ENCODE data around the gene PEAK1.
"Not testable (repeated sequence)": the region's sequence is repeated elsewhere in the genome, so short reads cannot be mapped to it uniquely, and the experiment has no call there.

The PEAK1 gene

DNA sequence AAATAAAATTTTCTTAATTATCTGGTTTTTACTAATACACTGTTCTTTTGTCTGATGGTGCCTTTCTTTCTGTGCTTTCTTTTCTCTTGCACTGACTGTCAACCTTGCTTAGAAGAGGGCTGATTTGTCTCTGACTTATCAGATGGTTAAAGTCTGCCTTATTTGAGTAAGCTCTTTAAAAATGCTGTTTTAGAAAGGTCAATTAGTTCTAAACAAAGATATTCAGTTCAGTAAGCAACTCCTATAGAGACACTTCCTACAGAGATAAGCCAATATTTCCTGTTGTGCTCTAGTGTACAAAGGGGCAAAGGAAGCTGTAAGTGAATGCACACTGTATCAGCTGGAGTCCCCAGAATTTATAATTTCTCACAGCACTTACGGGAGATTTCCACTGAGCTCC lies 195.6 kb downstream of the PEAK1 start:
- DNase-seq (ENCODE audit: low read depth) = no peak

DNA sequence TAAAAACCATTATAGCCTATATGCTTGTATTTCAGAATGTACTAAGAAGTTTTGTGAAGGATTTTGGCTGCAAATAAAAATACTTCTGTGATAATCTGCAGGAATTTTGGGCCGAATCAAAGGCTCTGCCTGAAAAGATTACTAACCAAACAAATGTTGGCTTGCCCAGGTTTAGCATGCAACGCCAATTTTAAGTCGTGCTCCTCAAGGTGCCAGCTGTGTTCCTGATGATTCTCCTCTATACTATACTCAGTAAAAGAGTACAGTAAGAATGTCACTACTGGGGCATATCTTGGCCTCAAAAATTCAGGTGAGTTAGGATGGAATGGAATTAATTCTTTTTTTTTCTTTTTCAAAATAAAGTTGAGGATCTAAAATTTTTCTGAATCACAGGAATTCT lies 198.2 kb downstream of the PEAK1 start:
- no peak for DNase-seq (ENCODE audit: low read depth)

DNA sequence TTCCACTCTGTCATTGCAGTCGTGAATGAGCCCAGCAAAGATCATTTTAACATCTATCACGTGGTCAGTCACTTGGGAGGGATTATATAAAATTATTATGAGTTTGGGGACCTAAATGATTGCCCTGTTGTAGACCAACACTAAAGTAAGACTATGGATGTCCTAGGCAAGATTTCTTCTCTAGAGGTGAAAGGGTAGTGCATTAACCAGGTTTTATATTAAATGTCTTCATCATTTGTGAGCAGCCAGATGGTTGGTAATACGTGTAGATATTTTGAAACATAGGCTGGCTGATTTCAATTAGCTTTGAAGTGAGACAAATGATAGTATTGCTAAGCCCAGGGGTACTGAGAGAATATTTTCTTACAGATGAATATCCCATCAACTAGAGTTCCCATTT lies 198.7 kb downstream of the PEAK1 start:
- no peak for DNase-seq (ENCODE audit: low read depth)

DNA sequence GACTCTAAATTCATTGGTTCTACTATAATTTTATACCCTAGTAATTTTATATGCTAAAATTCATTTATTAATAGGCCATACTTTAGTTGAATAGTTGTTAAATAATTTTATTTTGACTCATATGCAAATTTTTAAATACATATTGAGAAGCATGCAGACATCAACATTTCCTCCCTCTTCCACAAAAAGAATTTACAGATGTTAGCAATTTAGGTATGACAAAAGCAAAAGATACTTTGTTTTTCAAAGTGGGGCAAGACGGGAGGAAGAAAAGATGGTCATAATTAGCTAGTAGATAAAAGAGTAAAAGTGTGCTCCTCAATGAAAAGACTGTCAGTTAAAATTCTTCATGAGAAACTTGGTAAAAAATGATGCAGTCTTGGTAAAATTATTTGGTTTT lies 200.1 kb downstream of the PEAK1 start:
- no peak for DNase-seq (ENCODE audit: low read depth)

- DNase-seq (ENCODE audit: low read depth) = no peak
Observed at GRCh38 chr15:77209221-77209620, 210.7 kb downstream of the PEAK1 start.

- DNase-seq (ENCODE audit: low read depth) = no peak
Observed at GRCh38 chr15:77208241-77208640, 211.7 kb downstream of the PEAK1 start.

DNA sequence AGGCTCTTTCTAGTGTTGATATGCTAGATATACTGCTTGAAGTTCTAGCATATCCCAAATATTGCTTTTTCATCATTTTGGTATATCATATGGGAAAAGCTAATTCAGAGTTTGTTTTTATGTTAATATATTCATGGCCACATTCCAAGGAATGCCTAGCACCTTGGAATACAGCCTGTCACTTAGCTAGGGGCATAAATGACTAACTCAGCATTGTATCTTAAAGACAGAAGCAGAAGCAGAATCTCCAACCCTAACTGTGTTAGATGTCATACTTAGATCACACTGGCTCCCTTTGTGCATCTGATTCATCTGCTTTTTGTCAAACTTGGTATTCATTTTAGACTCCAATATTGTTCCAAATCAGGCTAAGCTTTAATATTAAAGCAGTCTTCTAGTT lies 218.2 kb downstream of the PEAK1 start:
- DNase-seq (ENCODE audit: low read depth) = no peak

GRCh38 chr15:77196381-77196780 lies 223.5 kb downstream of the PEAK1 start:
- no peak for DNase-seq (ENCODE audit: low read depth)

DNA sequence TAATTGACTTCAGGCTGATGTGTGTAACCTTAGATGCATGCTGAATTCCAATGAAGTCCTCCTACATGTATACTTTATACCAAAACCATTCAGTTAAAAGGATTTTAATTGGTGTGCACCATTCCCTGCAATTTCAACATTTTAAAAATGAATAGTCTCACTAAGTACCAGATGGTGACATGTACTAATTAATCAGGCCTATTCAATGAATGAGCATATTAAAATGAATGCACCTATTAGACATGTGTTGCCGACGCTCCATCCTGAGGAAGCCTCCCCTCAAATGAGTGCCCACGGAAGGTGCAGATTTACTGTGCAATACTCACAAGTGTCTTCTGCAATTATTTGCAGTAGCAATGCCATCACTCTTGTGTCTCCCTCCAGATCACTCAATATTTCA lies 224.3 kb downstream of the PEAK1 start:
- DNase-seq (ENCODE audit: low read depth) = no peak

DNA sequence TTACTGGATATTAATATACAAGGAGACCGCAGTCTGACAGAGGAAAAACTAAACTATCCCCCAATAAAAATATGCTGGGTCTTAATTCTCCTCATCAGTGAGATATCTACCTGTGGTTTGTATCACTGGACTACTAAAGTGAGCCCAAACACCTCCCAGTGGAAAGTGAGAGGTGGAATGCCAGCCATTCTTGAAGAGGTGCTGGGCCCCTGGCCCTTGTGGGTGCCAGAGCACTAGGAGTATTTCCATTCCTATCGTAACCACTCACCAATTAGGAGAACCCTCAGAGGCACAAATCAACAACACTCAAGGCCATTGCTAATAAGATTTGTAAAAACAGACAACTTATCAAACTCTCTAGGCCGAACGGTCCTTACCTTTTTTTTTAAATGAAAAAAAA lies 227.5 kb downstream of the PEAK1 start:
- no peak for DNase-seq (ENCODE audit: low read depth)

- DNase-seq (ENCODE audit: low read depth) = no peak
Observed at GRCh38 chr15:77191230-77191834, 228.6 kb downstream of the PEAK1 start.

DNA sequence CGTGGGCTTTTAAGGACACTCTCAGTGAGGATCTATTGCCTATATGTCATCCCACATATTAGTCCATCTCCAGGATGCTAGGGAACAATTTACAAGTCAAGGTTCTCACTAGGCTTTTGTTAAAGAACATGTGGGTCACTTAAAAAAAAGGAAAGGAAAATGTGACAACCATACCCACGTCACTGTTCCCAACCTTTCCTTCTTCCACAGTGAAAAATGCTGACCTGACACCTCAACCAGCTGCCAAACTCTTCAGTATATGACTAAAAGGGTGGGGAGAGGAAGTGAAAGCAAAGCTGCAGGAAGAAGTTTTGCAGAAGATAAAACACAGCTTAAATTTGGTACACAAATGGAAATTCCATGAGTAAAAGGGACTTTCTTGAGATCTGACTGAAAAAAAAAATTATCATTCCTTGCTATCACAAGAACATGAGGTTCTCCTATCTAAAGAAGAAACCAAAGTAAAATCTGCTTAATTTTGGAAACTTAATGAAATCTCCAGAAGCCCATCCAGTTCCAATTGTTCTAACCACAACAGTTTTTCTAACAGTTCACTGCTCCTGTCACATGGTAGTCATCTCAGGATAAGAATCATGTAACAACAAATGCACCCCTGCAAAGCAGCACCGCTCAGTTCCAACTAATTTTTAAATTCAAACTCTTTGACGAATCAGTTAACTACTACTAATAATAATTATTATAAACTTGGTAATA lies 232.0 kb downstream of the PEAK1 start:
- no peak for DNase-seq (ENCODE audit: low read depth)

DNA sequence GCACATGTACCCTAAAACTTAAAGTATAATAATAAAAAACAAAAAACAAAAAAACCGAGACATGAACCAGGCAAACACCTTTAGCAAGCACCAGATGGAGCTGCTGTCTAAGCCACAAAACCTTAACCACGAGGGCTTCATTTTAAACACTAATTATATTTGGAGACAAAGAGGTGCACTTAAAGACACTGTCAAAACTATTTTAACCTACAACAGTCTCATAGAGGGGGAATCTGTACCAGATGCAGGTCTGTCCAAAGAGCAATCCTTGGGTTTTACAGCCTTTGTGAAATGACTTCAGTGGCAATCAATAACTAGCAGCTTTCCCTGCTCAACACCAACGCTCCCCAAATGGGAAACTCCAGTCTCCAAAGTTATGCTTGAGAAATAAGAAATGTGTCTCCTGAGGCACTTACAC lies 233.3 kb downstream of the PEAK1 start:
- no peak for DNase-seq (ENCODE audit: low read depth)

GRCh38 chr15:77185242-77185785 lies 234.6 kb downstream of the PEAK1 start:
- DNase-seq (ENCODE audit: low read depth) = no peak

GRCh38 chr15:77184352-77184751 lies 235.6 kb downstream of the PEAK1 start:
- DNase-seq (ENCODE audit: low read depth) = not testable (repeated sequence)

DNA sequence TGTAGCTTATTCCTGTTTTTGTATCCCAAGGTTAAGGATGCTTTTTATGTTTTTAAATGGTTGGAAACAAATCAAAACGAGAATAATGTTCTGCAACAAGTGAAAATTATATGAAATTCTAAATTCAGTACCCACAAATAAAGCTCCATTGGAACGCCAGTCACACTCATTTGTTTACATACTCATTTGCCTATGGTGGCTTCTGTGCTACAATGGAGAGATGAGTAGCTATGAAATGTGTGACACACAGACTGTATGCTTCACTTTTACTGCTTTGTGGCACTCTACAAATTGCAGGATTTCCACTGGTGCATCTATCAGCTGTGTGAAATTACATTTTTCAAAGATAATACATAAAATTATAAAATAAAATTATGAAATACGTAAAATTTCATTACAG lies 236.8 kb downstream of the PEAK1 start:
- no peak for DNase-seq (ENCODE audit: low read depth)

- no peak for DNase-seq (ENCODE audit: low read depth)
Observed at GRCh38 chr15:77181305-77182074, 238.4 kb downstream of the PEAK1 start.

DNA sequence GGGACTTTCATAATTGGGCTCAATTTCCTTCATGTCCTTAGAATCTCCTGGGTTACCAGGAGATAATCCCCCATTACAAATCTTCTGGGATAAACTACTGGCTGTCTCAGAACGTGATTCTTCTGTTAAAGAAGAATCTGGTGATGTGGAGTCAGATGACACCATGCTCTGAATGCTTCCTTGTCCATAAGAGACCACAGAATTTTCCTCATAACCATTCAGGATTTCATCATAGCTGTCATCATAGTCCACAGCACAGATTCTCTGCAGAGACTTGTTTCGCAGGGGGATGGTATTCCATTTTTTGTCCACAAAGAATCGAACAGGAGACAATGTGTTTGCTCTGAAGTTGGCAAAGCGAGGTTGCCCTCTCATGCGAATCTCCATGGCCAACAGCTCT lies 239.1 kb downstream of the PEAK1 start:
- DNase-seq (ENCODE audit: low read depth) = no peak

GRCh38 chr15:77180270-77180669 lies 239.6 kb downstream of the PEAK1 start:
- DNase-seq (ENCODE audit: low read depth) = no peak

DNA sequence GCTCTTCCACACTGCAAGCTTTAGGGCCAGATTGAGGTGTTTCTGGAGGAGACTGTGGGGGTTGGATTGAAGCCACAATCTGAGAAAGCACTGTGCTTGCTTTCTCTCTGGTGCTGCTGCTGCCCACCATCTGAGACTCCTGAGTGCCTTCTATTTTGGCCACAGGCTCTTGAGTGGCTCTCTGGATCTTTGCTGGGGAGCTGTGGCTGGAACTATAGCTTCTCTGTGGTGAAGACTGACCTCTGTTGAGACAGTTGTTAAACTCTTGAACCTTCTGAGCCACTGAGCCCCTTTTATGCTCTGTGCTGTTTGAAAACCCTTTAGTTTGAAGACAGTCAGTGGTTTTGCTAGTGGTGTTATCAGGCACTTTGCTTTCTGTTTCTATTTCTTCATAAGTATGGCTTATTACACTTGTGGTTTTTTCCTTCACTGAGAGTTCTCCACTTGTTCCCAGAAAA lies 240.3 kb downstream of the PEAK1 start:
- no peak for DNase-seq (ENCODE audit: low read depth)

DNA sequence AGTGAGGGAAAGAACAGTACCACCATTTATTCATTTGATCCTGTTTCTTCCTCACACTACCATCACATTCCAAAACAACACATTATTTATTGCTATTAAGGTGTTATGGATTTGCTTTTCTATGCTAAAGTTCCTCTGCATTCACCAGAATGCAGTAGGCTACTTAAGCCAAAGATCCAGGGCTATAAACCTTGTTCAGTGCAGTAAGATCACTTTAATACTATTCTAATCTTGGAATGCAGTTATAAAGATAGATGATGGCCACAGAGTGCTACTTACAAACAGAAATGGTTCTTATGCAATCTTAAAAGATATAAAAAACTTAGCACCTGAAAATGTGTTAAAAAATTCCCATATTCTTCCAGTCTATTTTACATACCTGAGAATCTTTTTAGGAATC lies 241.5 kb downstream of the PEAK1 start:
- no peak for DNase-seq (ENCODE audit: low read depth)

DNA sequence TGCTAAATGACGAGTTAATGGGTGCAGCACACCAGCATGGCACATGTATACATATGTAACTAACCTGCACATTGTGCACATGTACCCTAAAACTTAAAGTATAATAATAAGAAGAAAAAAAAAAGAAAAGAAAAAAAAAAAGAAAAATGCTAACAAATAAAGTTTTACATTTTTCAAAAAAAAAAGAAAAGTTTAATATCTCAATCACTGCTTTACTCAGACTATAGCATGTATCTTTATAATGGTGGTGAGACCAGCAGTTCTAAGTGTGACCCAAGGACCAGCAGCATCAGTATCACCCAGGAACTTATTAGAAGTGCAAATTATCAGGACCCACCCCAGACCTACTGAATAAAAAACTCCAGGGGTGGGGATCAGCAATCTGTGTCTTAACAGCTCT lies 243.8 kb downstream of the PEAK1 start:
- DNase-seq (ENCODE audit: low read depth) = not testable (repeated sequence)

GRCh38 chr15:77173487-77173886 lies 246.4 kb downstream of the PEAK1 start:
- DNase-seq (ENCODE audit: low read depth) = no peak
